Central memory CD8-positive, alpha-beta T cell (primary cell): ENCODE measurements around the gene EPSTI1.
"Not testable (repeated sequence)": the region's sequence is repeated elsewhere in the genome, so short reads cannot be mapped to it uniquely, and the experiment has no call there.

Experiments used
- ATAC-seq: fragments of 150-1000 bp; cut with Tn5 transposase; replicated peaks from 2 replicates; pipeline ENCODE4 v1.10.0; 2022; ENCODE audit warnings: mild to moderate bottlenecking, moderate FRiP score, moderate number of reproducible peaks; ENCODE audit not compliant: poor library complexity, severe bottlenecking; ENCODE audit errors: extremely low read depth
- DNase-seq, 2 donors: peaks; one replicate each; pipeline ENCODE4 v3.0.0; 2021; ENCODE audit warnings: low spot score in 2 of 2
- H3K27ac Mint-ChIP-seq: one replicate; pipeline ENCODE4 v1.8.0; 2022; ENCODE audit warnings: low read depth, mild to moderate bottlenecking, moderate library complexity, mixed read lengths
- H3K27me3 Mint-ChIP-seq: one replicate; pipeline ENCODE4 v1.8.0; 2022; ENCODE audit warnings: mixed read lengths
- H3K36me3 Mint-ChIP-seq: one replicate; pipeline ENCODE4 v1.8.0; 2022; ENCODE audit warnings: mild to moderate bottlenecking, moderate library complexity, mixed read lengths; ENCODE audit not compliant: insufficient read depth
- H3K4me1 Mint-ChIP-seq: one replicate; pipeline ENCODE4 v1.8.0; 2022; ENCODE audit warnings: mixed read lengths
- H3K4me3 Mint-ChIP-seq: one replicate; pipeline ENCODE4 v1.8.0; 2022; ENCODE audit warnings: mild to moderate bottlenecking, moderate library complexity, mixed read lengths
- H3K9me3 Mint-ChIP-seq: one replicate; pipeline ENCODE4 v1.8.0; 2022; ENCODE audit warnings: mixed read lengths

The EPSTI1 gene

GRCh38 chr13:42999491-42999890, 7.5 kb upstream of the EPSTI1 start:
- H3K27me3 Mint-ChIP-seq = no peaks in the 10 kb centered on the region
- H3K9me3 Mint-ChIP-seq = peaks cover 6% of the 10 kb centered on the region
- DNase-seq (no peak), ATAC-seq (no peak)
- H3K27ac Mint-ChIP-seq = no peak overlapping the region
- no peaks in the 10 kb centered on the region for H3K4me1 Mint-ChIP-seq
- no peaks in the 10 kb centered on the region for H3K36me3 Mint-ChIP-seq
- H3K4me3 Mint-ChIP-seq = no peak overlapping the region

GRCh38 chr13:42997381-42997780, 5.3 kb upstream of the EPSTI1 start:
- no peak overlapping the region for H3K4me3 Mint-ChIP-seq
- peaks cover 14% of the 10 kb centered on the region for H3K4me1 Mint-ChIP-seq
- H3K27me3 Mint-ChIP-seq = no peaks in the 10 kb centered on the region
- H3K36me3 Mint-ChIP-seq = peaks cover 2% of the 10 kb centered on the region
- no peak overlapping the region for H3K27ac Mint-ChIP-seq
- DNase-seq (no peak), ATAC-seq (no peak)
- peaks cover under 1% of the 10 kb centered on the region for H3K9me3 Mint-ChIP-seq

GRCh38 chr13:42996584-42996983, 4.5 kb upstream of the EPSTI1 start:
- no peak for DNase-seq
- Mint-ChIP-seq H3K27me3 (no peaks in the 10 kb centered on the region), H3K4me3 (no peak overlapping the region), H3K27ac (no peak overlapping the region), H3K4me1 (peaks cover 21% of the 10 kb centered on the region), H3K9me3 (no peaks in the 10 kb centered on the region), H3K36me3 (peaks cover 7% of the 10 kb centered on the region)
- ATAC-seq = no peak

GRCh38 chr13:42994878-42995277, 2.8 kb upstream of the EPSTI1 start:
- no peak for ATAC-seq
- Mint-ChIP-seq H3K27ac (no peak overlapping the region), H3K4me3 (no peak overlapping the region), H3K4me1 (peaks cover 34% of the 10 kb centered on the region), H3K9me3 (no peaks in the 10 kb centered on the region), H3K27me3 (no peaks in the 10 kb centered on the region), H3K36me3 (peaks cover 13% of the 10 kb centered on the region)
- DNase-seq = no peak

- ATAC-seq = no peak
- DNase-seq = peak in 1 of 2 donors; percentile 13
- H3K27ac Mint-ChIP-seq = peak overlapping the region; percentile 97
- peak overlapping the region; percentile 93 for H3K4me3 Mint-ChIP-seq
- H3K36me3 Mint-ChIP-seq = peaks cover 13% of the 10 kb centered on the region
- H3K27me3 Mint-ChIP-seq = no peaks in the 10 kb centered on the region
- H3K4me1 Mint-ChIP-seq = peaks cover 35% of the 10 kb centered on the region
- H3K9me3 Mint-ChIP-seq = no peaks in the 10 kb centered on the region
These were observed 702 bp upstream of the EPSTI1 start for GRCh38 chr13:42992764-42993122.

- peak overlapping the region; percentile 93 for H3K4me3 Mint-ChIP-seq
- not testable (repeated sequence) for DNase-seq, H3K27me3 Mint-ChIP-seq, ATAC-seq, H3K9me3 Mint-ChIP-seq
- H3K36me3 Mint-ChIP-seq = peaks cover 13% of the 10 kb centered on the region
- H3K27ac Mint-ChIP-seq = peak overlapping the region; percentile 97
- peaks cover 35% of the 10 kb centered on the region for H3K4me1 Mint-ChIP-seq
These were observed 676 bp downstream of the EPSTI1 start for GRCh38 chr13:42991233-42991897.

- Mint-ChIP-seq H3K27ac (peak overlapping the region; percentile 97), H3K36me3 (peaks cover 13% of the 10 kb centered on the region), H3K4me3 (peak overlapping the region; percentile 93), H3K4me1 (peaks cover 41% of the 10 kb centered on the region), H3K27me3 (no peaks in the 10 kb centered on the region), H3K9me3 (no peaks in the 10 kb centered on the region)
- DNase-seq (no peak), ATAC-seq (peak; percentile 8)
These were observed 1.5 kb downstream of the EPSTI1 start for GRCh38 chr13:42990291-42991232.

- Mint-ChIP-seq H3K4me1 (peaks cover 43% of the 10 kb centered on the region), H3K9me3 (no peaks in the 10 kb centered on the region), H3K4me3 (no peak overlapping the region), H3K36me3 (peaks cover 4% of the 10 kb centered on the region), H3K27me3 (no peaks in the 10 kb centered on the region), H3K27ac (no peak overlapping the region)
- DNase-seq (no peak), ATAC-seq (no peak)
These were observed 5.9 kb downstream of the EPSTI1 start for GRCh38 chr13:42986176-42986574.

GRCh38 chr13:42985312-42986175, 6.5 kb downstream of the EPSTI1 start:
- no peak for ATAC-seq
- Mint-ChIP-seq H3K36me3 (no peaks in the 10 kb centered on the region), H3K4me1 (peaks cover 37% of the 10 kb centered on the region)

GRCh38 chr13:42984691-42985090, 7.3 kb downstream of the EPSTI1 start:
- Mint-ChIP-seq H3K36me3 (no peaks in the 10 kb centered on the region), H3K9me3 (no peaks in the 10 kb centered on the region), H3K27me3 (no peaks in the 10 kb centered on the region), H3K4me1 (peaks cover 34% of the 10 kb centered on the region), H3K27ac (no peak overlapping the region), H3K4me3 (no peak overlapping the region)
- no peak for ATAC-seq
- DNase-seq = no peak

More at GRCh38 chr13:42985312-42986175, 6.5 kb downstream of the EPSTI1 start:
- no peak for DNase-seq
- Mint-ChIP-seq H3K27me3 (no peaks in the 10 kb centered on the region), H3K9me3 (no peaks in the 10 kb centered on the region), H3K4me3 (no peak overlapping the region), H3K27ac (no peak overlapping the region)

- Mint-ChIP-seq H3K4me1 (peaks cover 34% of the 10 kb centered on the region), H3K27ac (no peak overlapping the region), H3K9me3 (no peaks in the 10 kb centered on the region), H3K4me3 (no peak overlapping the region), H3K36me3 (no peaks in the 10 kb centered on the region), H3K27me3 (no peaks in the 10 kb centered on the region)
- ATAC-seq = no peak
- DNase-seq = no peak
These were observed 8.0 kb downstream of the EPSTI1 start for GRCh38 chr13:42984026-42984425.

- H3K36me3 Mint-ChIP-seq = no peaks in the 10 kb centered on the region
- no peaks in the 10 kb centered on the region for H3K9me3 Mint-ChIP-seq
- H3K4me3 Mint-ChIP-seq = no peak overlapping the region
- ATAC-seq = no peak
- H3K27me3 Mint-ChIP-seq = no peaks in the 10 kb centered on the region
- peaks cover 34% of the 10 kb centered on the region for H3K4me1 Mint-ChIP-seq
- DNase-seq = no peak
- no peak overlapping the region for H3K27ac Mint-ChIP-seq
These were observed 10.2 kb downstream of the EPSTI1 start for GRCh38 chr13:42981853-42982252.
